Measurements from ENCODE around the gene SLC35F4.
"Not testable (repeated sequence)": the region's sequence is repeated elsewhere in the genome, so short reads cannot be mapped to it uniquely, and the experiment has no call there.

Gene SLC35F4

GRCh38 chr14:57753821-57754220, 112.1 kb downstream of the SLC35F4 start:
- no peak overlapping the region for H3K4me3 ChIP-seq (ENCODE audit: low read depth, low read length)
- no peak for DNase-seq (ENCODE audit: low read depth)
- TF ChIP-seq, protein P1, sequence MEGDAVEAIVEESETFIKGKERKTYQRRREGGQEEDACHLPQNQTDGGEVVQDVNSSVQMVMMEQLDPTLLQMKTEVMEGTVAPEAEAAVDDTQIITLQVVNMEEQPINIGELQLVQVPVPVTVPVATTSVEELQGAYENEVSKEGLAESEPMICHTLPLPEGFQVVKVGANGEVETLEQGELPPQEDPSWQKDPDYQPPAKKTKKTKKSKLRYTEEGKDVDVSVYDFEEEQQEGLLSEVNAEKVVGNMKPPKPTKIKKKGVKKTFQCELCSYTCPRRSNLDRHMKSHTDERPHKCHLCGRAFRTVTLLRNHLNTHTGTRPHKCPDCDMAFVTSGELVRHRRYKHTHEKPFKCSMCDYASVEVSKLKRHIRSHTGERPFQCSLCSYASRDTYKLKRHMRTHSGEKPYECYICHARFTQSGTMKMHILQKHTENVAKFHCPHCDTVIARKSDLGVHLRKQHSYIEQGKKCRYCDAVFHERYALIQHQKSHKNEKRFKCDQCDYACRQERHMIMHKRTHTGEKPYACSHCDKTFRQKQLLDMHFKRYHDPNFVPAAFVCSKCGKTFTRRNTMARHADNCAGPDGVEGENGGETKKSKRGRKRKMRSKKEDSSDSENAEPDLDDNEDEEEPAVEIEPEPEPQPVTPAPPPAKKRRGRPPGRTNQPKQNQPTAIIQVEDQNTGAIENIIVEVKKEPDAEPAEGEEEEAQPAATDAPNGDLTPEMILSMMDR (IDR thresholded peaks at IDR 0.05; ENCODE audit: control insufficient read depth, extremely low read depth, insufficient read depth): no peak

GRCh38 chr14:57752142-57752695, 113.7 kb downstream of the SLC35F4 start:
- H3K4me3 ChIP-seq (ENCODE audit: low read depth, low read length); DNase-seq (ENCODE audit: low read depth): not testable (repeated sequence)

DNA sequence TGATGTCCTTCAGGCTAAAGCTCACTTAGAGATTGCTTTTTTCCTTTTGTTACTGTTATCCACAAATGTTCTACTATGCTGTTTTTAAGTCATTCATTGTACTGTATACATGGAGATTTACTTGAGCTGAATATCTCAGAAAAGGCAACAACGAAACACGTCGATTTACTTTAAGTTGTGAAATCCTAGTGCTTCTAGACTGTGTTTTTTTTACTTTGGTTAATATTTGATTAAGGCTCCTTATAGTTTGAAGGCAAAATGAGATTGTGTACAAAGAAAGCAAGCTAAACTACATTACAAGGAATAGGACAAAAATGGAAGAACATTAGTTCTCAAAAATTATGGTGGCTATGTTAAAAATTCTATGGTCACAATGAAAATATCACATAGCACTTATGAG, 114.5 kb downstream of the SLC35F4 start:
- H3K4me3 ChIP-seq (ENCODE audit: low read depth, low read length): no peak overlapping the region
- TF ChIP-seq, protein P1 (IDR thresholded peaks at IDR 0.05; ENCODE audit: control insufficient read depth, extremely low read depth, insufficient read depth): no peak
- no peak for DNase-seq (ENCODE audit: low read depth)

DNA sequence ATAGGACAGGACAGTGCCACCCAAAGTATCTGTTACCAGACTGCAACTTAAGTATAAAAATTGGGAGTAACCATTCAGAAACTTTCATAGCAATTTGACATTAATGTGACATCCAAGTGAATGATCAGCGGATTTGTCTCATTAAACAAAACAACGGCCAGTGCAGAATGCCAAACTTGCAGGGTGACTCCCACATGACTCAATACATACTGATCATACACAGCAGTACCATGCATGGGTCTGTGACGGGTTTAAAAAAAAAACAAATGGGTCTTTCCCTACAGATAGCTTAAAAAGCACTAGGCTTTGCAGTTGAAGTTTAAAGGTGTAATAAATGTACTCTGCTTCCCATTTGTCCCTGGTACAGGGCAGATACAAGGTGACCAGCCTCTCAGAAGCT, 116.6 kb downstream of the SLC35F4 start:
- no peak overlapping the region for H3K4me3 ChIP-seq (ENCODE audit: low read depth, low read length)
- no peak for DNase-seq (ENCODE audit: low read depth)
- TF ChIP-seq, protein P1 (IDR thresholded peaks at IDR 0.05; ENCODE audit: control insufficient read depth, extremely low read depth, insufficient read depth): no peak

- no peak overlapping the region for H3K4me3 ChIP-seq (ENCODE audit: low read depth, low read length)
- no peak for DNase-seq (ENCODE audit: low read depth)
- TF ChIP-seq, protein P1 (IDR thresholded peaks at IDR 0.05; ENCODE audit: control insufficient read depth, extremely low read depth, insufficient read depth): no peak
Observed at GRCh38 chr14:57748279-57748678, 117.6 kb downstream of the SLC35F4 start.

DNA sequence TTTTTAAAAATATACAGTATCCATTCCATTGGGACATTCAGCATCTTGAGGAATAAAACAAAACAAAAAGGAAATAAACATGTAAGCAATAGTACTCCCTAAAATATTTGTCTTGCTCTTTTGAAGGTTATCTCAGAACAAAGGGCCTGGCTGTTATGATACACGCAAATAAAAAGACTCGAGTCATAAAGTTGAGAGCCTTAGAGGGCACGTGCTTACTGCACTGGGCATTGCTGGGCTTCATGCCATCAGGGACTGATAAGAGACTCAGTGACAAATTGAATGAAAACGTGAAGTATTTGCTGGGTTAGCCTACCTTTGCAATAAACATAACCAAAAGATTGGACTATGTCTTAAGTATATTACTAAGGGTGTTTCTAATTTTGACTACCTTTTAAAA, 118.9 kb downstream of the SLC35F4 start:
- DNase-seq (ENCODE audit: low read depth): peak; percentile 13

DNA sequence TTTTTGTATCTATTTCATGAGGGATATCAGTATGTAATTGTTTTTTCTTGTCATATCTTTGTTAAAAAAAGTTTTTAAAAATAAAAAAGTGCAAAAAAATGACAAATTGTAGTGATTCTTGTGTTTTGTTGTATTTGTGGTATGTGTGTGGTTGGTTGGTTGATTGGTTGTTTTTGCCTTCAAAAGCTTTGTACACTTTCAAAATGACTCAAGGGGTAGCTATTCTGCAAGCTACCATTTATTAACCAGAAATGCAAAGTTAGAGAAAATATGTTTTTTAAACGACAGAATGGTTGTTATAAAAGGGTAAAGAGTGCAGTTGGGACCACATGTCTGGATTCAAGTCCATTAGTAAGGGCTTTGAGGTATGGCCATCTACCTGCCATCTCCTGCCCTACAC, 119.3 kb downstream of the SLC35F4 start:
- TF ChIP-seq, protein P1 (IDR thresholded peaks at IDR 0.05; ENCODE audit: control insufficient read depth, extremely low read depth, insufficient read depth): no peak
- DNase-seq (ENCODE audit: low read depth): no peak
- H3K4me3 ChIP-seq (ENCODE audit: low read depth, low read length): no peak overlapping the region

More for the DNA sequence above, 118.9 kb downstream of the SLC35F4 start:
- no peak overlapping the region for H3K4me3 ChIP-seq (ENCODE audit: low read depth, low read length)
- TF ChIP-seq, protein P1 (IDR thresholded peaks at IDR 0.05; ENCODE audit: control insufficient read depth, extremely low read depth, insufficient read depth): no peak

Measured in LNCaP clone FGC (cell line).